ENCODE measurements around the gene PHACTR3.
"Not testable (repeated sequence)": the region's sequence is repeated elsewhere in the genome, so short reads cannot be mapped to it uniquely, and the experiment has no call there.

Gene PHACTR3

GRCh38 chr20:59857966-59858365, 253.6 kb downstream of the PHACTR3 start:
- no peak for DNase-seq (ENCODE audit: low read depth, low spot score)

GRCh38 chr20:59858425-59858824, 254.1 kb downstream of the PHACTR3 start:
- DNase-seq (ENCODE audit: low read depth, low spot score) = no peak

DNA sequence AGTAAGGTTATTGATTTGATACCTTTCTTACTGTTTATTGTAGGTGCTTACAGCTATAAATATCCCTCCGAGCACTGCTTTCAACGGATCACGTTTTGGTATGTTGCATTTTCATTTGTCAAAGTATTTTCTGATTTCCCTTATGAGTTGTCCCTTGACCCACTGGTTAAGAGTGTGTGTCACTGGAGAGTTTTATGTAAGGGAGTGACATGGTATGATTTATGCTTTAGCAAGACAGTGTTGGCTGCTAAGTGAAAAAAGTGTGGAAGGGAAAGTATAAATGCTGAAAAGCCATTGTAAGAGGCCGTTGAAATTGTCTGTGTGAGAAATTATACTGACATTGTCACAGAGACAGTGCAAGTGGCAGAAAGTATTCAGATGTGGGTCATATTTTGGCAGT, 257.1 kb downstream of the PHACTR3 start:
- DNase-seq (ENCODE audit: low read depth, low spot score) = no peak

DNA sequence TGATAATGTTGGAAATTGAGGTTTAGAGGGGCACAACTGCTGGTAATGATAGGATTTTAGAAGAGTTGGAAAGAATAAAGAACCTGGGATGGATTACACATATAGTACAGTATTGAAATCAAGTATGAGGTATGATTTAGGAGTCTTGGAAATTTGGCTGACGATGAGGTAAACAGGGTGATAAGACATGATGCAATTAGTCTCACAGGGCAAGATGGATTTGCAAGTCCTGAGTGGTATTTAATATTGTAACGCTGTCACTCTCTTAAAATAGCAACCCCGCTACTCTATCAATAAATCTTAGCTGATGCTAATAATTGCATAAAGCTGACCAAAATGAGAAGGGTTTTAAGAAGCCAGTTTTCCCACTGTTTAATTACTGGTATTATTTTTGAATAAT, 258.7 kb downstream of the PHACTR3 start:
- no peak for DNase-seq (ENCODE audit: low read depth, low spot score)

DNA sequence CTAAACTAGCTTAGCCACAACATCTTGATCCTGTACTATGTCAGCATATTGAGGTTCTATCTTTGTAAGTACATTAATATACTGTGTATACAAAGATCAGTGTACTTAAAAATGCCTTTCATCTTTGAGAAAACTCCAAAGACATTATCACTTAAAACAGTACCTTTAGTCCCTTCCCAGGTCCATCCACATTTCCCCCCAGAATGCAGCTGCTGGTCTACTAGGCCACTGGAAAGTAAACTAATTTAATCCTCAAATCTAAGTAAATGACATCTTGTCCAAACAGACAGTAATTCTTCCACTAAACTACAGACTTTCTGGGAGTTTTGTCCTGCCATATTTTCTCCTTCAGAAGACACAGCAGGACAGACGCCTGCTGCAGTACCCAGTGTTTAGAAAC, 260.4 kb downstream of the PHACTR3 start:
- no peak for DNase-seq (ENCODE audit: low read depth, low spot score)

GRCh38 chr20:59866338-59866737, 262.0 kb downstream of the PHACTR3 start:
- DNase-seq (ENCODE audit: low read depth, low spot score) = no peak

GRCh38 chr20:59871096-59871495, 266.8 kb downstream of the PHACTR3 start:
- DNase-seq (ENCODE audit: low read depth, low spot score) = no peak

DNA sequence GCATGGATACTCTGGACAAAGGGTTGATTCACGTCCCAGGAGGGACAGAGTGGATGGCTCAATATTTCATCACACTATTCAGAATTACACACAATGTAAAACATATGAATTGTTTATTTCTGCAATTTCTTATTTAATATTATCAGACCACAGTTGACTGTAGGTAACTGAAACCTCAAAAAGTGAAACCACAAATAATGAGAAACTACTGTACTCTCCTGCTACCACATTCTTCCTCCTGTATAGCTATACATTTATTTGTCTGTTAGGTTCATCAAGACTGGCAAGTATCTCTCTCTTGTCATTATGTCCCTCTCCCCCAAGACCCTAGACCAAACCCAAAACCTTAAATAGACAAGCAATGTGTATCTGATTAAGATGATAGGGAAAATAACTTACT, 269.1 kb downstream of the PHACTR3 start:
- no peak for DNase-seq (ENCODE audit: low read depth, low spot score)

- DNase-seq (ENCODE audit: low read depth, low spot score) = no peak
These were observed 275.9 kb downstream of the PHACTR3 start for GRCh38 chr20:59880198-59880597.

DNA sequence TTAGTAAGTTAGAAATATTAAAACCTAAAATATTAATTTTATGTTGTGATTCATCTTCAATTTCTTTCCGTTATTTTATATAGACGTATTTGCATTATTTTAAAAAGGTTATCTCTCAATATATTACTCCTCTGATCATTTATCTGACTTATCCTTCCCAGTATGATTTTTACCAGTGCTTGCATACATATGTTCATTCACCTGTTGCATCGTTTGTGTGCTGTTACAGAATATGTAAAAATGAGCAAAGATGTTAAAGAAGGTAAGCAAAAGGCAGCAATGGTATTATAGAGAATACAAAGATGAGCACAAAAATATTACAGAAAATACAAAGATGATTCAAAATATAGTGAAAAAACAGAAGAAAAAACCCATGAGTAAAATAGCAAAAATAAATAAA, 280.2 kb downstream of the PHACTR3 start:
- DNase-seq (ENCODE audit: low read depth, low spot score) = no peak

GRCh38 chr20:59888050-59888449, 283.7 kb downstream of the PHACTR3 start:
- DNase-seq (ENCODE audit: low read depth, low spot score) = no peak

- DNase-seq (ENCODE audit: low read depth, low spot score) = not testable (repeated sequence)
These were observed 285.7 kb downstream of the PHACTR3 start for GRCh38 chr20:59890035-59890434.

DNA sequence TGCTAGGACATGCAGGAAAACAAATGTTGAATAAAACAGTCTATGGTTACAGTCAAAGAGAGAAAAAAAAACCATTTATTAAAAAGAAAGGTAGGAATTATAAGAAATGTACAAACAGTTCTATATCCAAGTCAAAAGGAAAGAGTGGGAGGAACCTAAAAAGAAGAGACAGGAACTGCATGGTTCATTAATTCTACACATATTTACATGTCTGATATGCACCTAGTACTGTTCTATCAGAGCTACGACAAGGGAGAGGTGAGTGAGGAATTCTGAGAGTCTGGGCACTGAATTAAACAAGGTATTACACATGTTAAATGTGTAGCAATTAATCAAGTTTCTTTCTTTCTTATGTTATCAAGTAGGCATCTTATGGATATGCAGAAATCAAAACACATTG, 287.2 kb downstream of the PHACTR3 start:
- no peak for DNase-seq (ENCODE audit: low read depth, low spot score)

GRCh38 chr20:59895908-59896307, 291.6 kb downstream of the PHACTR3 start:
- DNase-seq (ENCODE audit: low read depth, low spot score) = no peak
